HepG2 (cell line): ENCODE results near the gene CHST6. TPM values are rescaled to one million over a fixed set of nuclear protein-coding genes. Genes with fewer than 3 reads are reported as not detected.
A peak's percentile ranks its signal among the peaks of the same experiment; 100 is the strongest.

Experiments
- ZFP36L1 ChIP-seq: sonication (generic); formaldehyde crosslinking; IDR thresholded peaks from 2 replicates; pipeline ENCODE4 v1.8.0; 2022; ENCODE audit warnings: mild to moderate bottlenecking, missing genetic modification reagents, moderate library complexity
- ZNF841 ChIP-seq: sonication (generic); formaldehyde crosslinking; IDR thresholded peaks from 2 replicates; pipeline ENCODE4 v1.8.1; 2023; ENCODE audit warnings: missing genetic modification reagents, borderline replicate concordance
- polyA plus RNA-seq, 8 experiments: library from polyadenylated mRNA; depleted of rRNA in 3 of 8; stranded (reverse) in 7 of 8; unstranded in 1 of 8; fragments of >200 nt; fragmentation: Illumina TruSeq in 4 of 8; extraction: Trizol in 4 of 8; gene quantifications; 2 replicates each; pipeline versions ENCODE4 v1.2.1 to v1.2.3, GENCODE V29; 2011 to 2016; ENCODE audit warnings: low read depth in 4 of 8, missing spikeins in 1 of 8, mixed read lengths in 1 of 8; ENCODE audit not compliant: insufficient read depth in 1 of 8
- total RNA-seq, 5 experiments: library from RNA; depleted of rRNA; stranded (reverse); fragments of >200 nt; fragmentation: Illumina TruSeq; extraction: Trizol; gene quantifications; 2 replicates each; pipeline ENCODE4 v1.2.3, GENCODE V29; 2016; ENCODE audit warnings: low read depth in 1 of 5
- TF ChIP-seq, protein P1 (sequence below): sonication (generic); formaldehyde crosslinking; IDR thresholded peaks from 2 replicates; pipeline ENCODE4 v1.4.0; 2020; ENCODE audit warnings: missing genetic modification reagents, borderline replicate concordance
- TF ChIP-seq, protein P2 (sequence below): sonication (generic); formaldehyde crosslinking; IDR thresholded peaks from 2 replicates; pipeline ENCODE4 v1.5.0; 2020; ENCODE audit warnings: mild to moderate bottlenecking, missing genetic modification reagents
- TF ChIP-seq, protein P3 (sequence below): sonication (generic); formaldehyde crosslinking; IDR thresholded peaks from 2 replicates; pipeline ENCODE4 v1.8.1; 2023; ENCODE audit warnings: mild to moderate bottlenecking, missing genetic modification reagents, borderline replicate concordance

Gene CHST6
- total and polyA plus RNA-seq, 2 of the 13 experiments (the other 11 are each of a cell fraction or from before 2014, with no cell fraction given), result 0.18 to 0.91 TPM

DNA sequence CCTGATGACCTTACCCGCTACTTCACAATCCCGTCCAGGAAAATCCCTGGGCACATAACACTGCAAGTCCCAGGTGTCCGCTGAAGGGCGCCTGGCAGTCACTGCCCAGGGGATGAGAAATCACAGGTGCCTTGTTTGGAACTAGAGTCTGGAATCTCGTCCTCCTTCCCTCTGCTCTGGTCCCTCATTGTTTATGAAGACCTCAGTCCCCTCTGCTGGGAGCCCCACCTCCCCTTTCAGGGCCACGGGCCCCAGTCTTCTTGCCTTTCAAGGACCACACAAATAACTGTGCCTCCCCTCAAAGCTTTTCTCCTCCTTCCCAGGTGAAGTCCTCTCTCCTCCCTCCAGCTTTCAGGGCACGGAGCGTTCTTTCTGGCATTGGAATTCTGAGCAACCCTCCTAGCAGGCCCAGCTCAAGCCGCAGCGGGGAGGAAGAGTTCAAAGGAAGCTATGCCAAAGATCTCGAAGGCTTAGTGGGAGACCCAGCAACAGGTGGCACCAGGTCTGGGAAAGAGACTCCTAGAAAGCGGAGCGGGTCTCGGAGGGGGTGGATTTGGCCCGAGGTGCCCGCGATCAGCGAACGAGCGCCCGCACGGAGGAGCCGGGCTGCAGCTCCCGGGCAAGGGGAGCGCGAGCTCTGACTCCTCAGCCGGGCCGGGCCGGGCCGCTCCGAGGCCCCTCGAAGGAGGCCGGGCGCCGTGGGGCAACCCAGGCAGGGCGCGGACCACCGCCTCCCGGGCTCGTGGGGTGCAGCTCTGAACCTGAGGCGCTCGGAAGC is 21.1 kb upstream of the CHST6 start (continued):
- TF ChIP-seq, protein P1, sequence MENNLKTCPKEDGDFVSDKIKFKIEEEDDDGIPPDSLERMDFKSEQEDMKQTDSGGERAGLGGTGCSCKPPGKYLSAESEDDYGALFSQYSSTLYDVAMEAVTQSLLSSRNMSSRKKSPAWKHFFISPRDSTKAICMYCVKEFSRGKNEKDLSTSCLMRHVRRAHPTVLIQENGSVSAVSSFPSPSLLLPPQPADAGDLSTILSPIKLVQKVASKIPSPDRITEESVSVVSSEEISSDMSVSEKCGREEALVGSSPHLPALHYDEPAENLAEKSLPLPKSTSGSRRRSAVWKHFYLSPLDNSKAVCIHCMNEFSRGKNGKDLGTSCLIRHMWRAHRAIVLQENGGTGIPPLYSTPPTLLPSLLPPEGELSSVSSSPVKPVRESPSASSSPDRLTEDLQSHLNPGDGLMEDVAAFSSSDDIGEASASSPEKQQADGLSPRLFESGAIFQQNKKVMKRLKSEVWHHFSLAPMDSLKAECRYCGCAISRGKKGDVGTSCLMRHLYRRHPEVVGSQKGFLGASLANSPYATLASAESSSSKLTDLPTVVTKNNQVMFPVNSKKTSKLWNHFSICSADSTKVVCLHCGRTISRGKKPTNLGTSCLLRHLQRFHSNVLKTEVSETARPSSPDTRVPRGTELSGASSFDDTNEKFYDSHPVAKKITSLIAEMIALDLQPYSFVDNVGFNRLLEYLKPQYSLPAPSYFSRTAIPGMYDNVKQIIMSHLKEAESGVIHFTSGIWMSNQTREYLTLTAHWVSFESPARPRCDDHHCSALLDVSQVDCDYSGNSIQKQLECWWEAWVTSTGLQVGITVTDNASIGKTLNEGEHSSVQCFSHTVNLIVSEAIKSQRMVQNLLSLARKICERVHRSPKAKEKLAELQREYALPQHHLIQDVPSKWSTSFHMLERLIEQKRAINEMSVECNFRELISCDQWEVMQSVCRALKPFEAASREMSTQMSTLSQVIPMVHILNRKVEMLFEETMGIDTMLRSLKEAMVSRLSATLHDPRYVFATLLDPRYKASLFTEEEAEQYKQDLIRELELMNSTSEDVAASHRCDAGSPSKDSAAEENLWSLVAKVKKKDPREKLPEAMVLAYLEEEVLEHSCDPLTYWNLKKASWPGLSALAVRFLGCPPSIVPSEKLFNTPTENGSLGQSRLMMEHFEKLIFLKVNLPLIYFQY (CRISPR knock-in tag), result 0 out of 2 replicates have a peak, but pooled peaks have one; percentile 60
- 0 out of 2 replicates have a peak, but pooled peaks have one; percentile 15 for TF ChIP-seq ZNF841 (CRISPR knock-in tag)
- TF ChIP-seq ZFP36L1 (CRISPR knock-in tag), result 0 out of 2 replicates have a peak, but pooled peaks have one; percentile 5
- TF ChIP-seq, protein P2, sequence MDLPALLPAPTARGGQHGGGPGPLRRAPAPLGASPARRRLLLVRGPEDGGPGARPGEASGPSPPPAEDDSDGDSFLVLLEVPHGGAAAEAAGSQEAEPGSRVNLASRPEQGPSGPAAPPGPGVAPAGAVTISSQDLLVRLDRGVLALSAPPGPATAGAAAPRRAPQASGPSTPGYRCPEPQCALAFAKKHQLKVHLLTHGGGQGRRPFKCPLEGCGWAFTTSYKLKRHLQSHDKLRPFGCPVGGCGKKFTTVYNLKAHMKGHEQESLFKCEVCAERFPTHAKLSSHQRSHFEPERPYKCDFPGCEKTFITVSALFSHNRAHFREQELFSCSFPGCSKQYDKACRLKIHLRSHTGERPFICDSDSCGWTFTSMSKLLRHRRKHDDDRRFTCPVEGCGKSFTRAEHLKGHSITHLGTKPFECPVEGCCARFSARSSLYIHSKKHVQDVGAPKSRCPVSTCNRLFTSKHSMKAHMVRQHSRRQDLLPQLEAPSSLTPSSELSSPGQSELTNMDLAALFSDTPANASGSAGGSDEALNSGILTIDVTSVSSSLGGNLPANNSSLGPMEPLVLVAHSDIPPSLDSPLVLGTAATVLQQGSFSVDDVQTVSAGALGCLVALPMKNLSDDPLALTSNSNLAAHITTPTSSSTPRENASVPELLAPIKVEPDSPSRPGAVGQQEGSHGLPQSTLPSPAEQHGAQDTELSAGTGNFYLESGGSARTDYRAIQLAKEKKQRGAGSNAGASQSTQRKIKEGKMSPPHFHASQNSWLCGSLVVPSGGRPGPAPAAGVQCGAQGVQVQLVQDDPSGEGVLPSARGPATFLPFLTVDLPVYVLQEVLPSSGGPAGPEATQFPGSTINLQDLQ, result peak; percentile 52; the same call in 1 of the 2 replicates
- TF ChIP-seq, protein P3, sequence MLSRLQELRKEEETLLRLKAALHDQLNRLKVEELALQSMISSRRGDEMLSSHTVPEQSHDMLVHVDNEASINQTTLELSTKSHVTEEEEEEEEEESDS (CRISPR knock-in tag), result 0 out of 2 replicates have a peak, but pooled peaks have one; percentile 4
